SK-N-MC (cell line): ENCODE data around the gene ZNF383.

Source experiments
- EZH2 ChIP-seq: fragments of 200-600 bp; sonication (generic); IDR thresholded peaks from one replicate; pipeline ENCODE4 v1.6.1; 2017; ENCODE audit warnings: antibody characterized with exemption
- POLR2AphosphoS5 ChIP-seq: IDR thresholded peaks from 2 replicates; pipeline ENCODE4 v1.6.1; 2012; ENCODE audit warnings: mild to moderate bottlenecking, low read depth, low read length, borderline replicate concordance

- TF ChIP-seq EZH2 (no peak), POLR2AphosphoS5 (no peak; the same call in none of the 2 replicates)
Observed at GRCh38 chr19:37217775-37218591, at the start of gene ZNF383.
